PC-3 (cell line): ENCODE data around the gene H3-3A. TPM values are rescaled to one million over a fixed set of nuclear protein-coding genes. Genes with fewer than 3 reads are reported as not detected.

Experiments used
- ATAC-seq: fragments of 200-7000 bp; cut with Tn5 transposase; 2 replicates; pipeline ENCODE4 v1.9.1; 2020; ENCODE audit warnings: mild to moderate bottlenecking, moderate library complexity
- BruUV-seq: library from RNA; stranded (reverse); fragments of 400-500 nt; replicated peaks from 2 replicates; lab custom pipeline; 2021; lab: Mats Ljungman, UMichigan
- CTCF ChIA-PET: fragments of 300-600 bp; sonication (Branson Sonifier 250); formaldehyde crosslinking; loops from one replicate; lab custom pipeline; 2022; ENCODE audit warnings: antibody characterized with exemption; lab: Charles Lee
- POLR2A ChIA-PET: fragments of 300-600 bp; sonication (Branson Sonifier 250); formaldehyde crosslinking; loops from one replicate; lab custom pipeline; 2022; ENCODE audit warnings: antibody characterized with exemption; ENCODE audit not compliant: unreplicated experiment; lab: Charles Lee
- DNase-seq: peaks from one replicate; pipeline ENCODE4 v3.0.0-alpha.2; 2015
- H2AFZ ChIP-seq: fragments of 300-600 bp; sonication (generic); 2 replicates; pipeline ENCODE4 v1.6.0; 2016; ENCODE audit warnings: antibody characterized with exemption, low read length
- H3F3A ChIP-seq: fragments of 300-600 bp; sonication (generic); one replicate; pipeline ENCODE4 v1.6.0; 2017; ENCODE audit warnings: antibody characterized with exemption, low read length, control low read depth, mild to moderate bottlenecking; ENCODE audit not compliant: unreplicated experiment
- H3K27ac ChIP-seq: fragments of 300-600 bp; sonication (generic); 2 replicates; pipeline ENCODE4 v1.5.1; 2016; ENCODE audit warnings: mild to moderate bottlenecking, low read length
- H3K27me3 ChIP-seq: fragments of 300-600 bp; sonication (generic); 2 replicates; pipeline ENCODE4 v1.6.1; 2016; ENCODE audit warnings: low read length, mixed read lengths
- H3K36me3 ChIP-seq: fragments of 300-600 bp; sonication (generic); 2 replicates; pipeline ENCODE4 v1.6.1; 2016; ENCODE audit warnings: low read depth, mixed run types, low read length, mixed read lengths
- H3K4me1 ChIP-seq: fragments of 300-600 bp; sonication (generic); 2 replicates; pipeline ENCODE4 v1.5.1; 2016; ENCODE audit warnings: low read length; ENCODE audit not compliant: insufficient read depth
- H3K4me2 ChIP-seq: fragments of 300-600 bp; sonication (generic); 2 replicates; pipeline ENCODE4 v1.6.0; 2016; ENCODE audit warnings: low read length
- H3K4me3 ChIP-seq: fragments of 300-600 bp; sonication (generic); 2 replicates; pipeline ENCODE4 v1.5.1; 2016; ENCODE audit warnings: mild to moderate bottlenecking, low read length, mixed read lengths
- H3K79me2 ChIP-seq: fragments of 300-600 bp; sonication (generic); 2 replicates; pipeline ENCODE4 v1.6.1; 2017; ENCODE audit warnings: low read length, mixed read lengths
- H3K9ac ChIP-seq: fragments of 300-600 bp; sonication (generic); 2 replicates; pipeline ENCODE4 v1.6.0; 2016; ENCODE audit warnings: mild to moderate bottlenecking, low read length
- H3K9me2 ChIP-seq: fragments of 300-600 bp; sonication (generic); replicated peaks from 2 replicates; pipeline ENCODE4 v1.6.1; 2016; ENCODE audit warnings: mixed run types, low read length, mixed read lengths
- H3K9me3 ChIP-seq: fragments of 300-600 bp; sonication (generic); 2 replicates; pipeline ENCODE4 v1.6.1; 2016; ENCODE audit warnings: low read length, mixed read lengths
- H4K20me1 ChIP-seq: fragments of 300-600 bp; sonication (generic); 2 replicates; pipeline ENCODE4 v1.6.1; 2016; ENCODE audit warnings: low read length, mixed read lengths
- CTCF ChIP-seq: fragments of 300-600 bp; sonication (generic); conservative IDR thresholded peaks from 2 replicates; pipeline ENCODE4 v1.5.1; 2017; ENCODE audit warnings: antibody characterized with exemption, low read depth, mild to moderate bottlenecking, low read length
- EZH2 ChIP-seq: fragments of 300-600 bp; sonication (generic); IDR thresholded peaks from one replicate; pipeline ENCODE4 v1.6.1; 2017; ENCODE audit warnings: antibody characterized with exemption, mild to moderate bottlenecking, low read length; ENCODE audit not compliant: unreplicated experiment
- EZH2phosphoT487 ChIP-seq: fragments of 300-600 bp; sonication (generic); IDR thresholded peaks from 2 replicates; pipeline ENCODE4 v1.6.1; 2018; ENCODE audit warnings: mild to moderate bottlenecking, antibody characterized with exemption, low read length, borderline replicate concordance
- intact Hi-C: fragments of 100-400 bp; cut with micrococcal nuclease; formaldehyde crosslinking; loops from 2 replicates; pipeline ENCODE4 v1.9.0; 2023
- total RNA-seq: library from RNA; depleted of rRNA; stranded (reverse); fragments of >200 nt; gene quantifications from 2 replicates; pipeline ENCODE4 v1.2.3, GENCODE V29; 2014

Gene H3-3A
- total RNA-seq, 1 experiment from 2014 or later: 273 TPM

DNA sequence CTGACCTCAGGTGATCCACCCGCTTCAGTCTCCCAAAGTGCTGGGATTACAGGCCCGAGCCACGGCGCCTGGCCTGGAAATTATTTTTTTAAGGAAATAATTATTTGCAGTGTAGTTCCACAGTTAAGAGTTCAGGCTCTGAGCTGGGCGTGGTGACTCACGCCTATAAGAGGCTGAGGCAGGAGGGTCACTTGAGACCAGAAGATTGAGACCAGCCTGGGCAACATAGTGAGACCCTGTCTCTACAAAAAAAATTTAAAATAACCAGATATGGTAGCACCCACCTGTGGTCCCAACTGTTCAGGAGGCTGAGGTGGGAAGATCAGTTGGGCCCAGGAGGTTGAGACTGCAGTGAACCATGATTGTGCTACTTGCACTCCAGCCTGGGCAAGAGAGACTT is 13.9 kb downstream of the H3-3A start:
- Histone ChIP-seq H3K27me3 (no peaks in the 10 kb centered on the region), H3K79me2 (no peaks in the 10 kb centered on the region), H3K9ac (no peak overlapping the region), H4K20me1 (no peaks in the 10 kb centered on the region), H2AFZ (no peak overlapping the region), H3K4me3 (no peak overlapping the region), H3K4me1 (no peaks in the 10 kb centered on the region), H3K27ac (no peak overlapping the region), H3K9me3 (no peaks in the 10 kb centered on the region), H3F3A (no peaks in the 10 kb centered on the region), H3K36me3 (peaks cover 11% of the 10 kb centered on the region), H3K9me2 (no peaks in the 10 kb centered on the region), H3K4me2 (no peak overlapping the region)
- no TSS peak for BruUV-seq
- CTCF ChIA-PET: interaction anchor here (2.8 kb wide), 1 partner anchor 12 kb away, joined by 12 read pairs; no protein-coding TSS in a partner anchor
- intact Hi-C loops: no loop called here
- POLR2A ChIA-PET: no interaction called here
- ATAC-seq: peak; percentile 34; the same call in 1 of the 2 replicates
- no peak for DNase-seq
- TF ChIP-seq EZH2phosphoT487: no peak

DNA sequence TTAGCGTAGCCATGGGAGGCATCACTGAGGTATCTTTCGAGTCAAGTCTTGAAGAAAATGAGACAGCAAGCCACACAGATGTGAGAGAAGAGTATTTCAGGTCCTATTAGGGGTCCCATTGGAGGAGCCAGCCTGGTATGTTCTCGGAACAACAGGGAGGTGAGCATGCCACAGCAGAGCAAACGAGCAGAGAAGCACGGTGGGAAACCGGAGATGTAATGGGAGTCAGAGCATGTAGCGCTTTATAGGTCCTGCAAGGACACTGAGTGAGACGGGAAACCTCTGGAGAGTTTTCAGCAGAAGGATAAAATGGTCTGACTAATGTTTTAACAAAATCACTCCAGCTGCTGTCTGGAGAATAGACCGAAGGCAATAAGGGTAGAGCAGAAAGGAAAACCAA is 15.9 kb downstream of the H3-3A start:
- Histone ChIP-seq H3F3A (no peaks in the 10 kb centered on the region), H3K4me1 (peaks cover 7% of the 10 kb centered on the region), H3K9me3 (no peaks in the 10 kb centered on the region), H3K4me3 (no peak overlapping the region), H3K27ac (no peak overlapping the region), H2AFZ (no peak overlapping the region), H3K79me2 (no peaks in the 10 kb centered on the region), H4K20me1 (no peaks in the 10 kb centered on the region), H3K9ac (no peak overlapping the region), H3K9me2 (no peaks in the 10 kb centered on the region), H3K4me2 (no peak overlapping the region), H3K36me3 (no peaks in the 10 kb centered on the region), H3K27me3 (no peaks in the 10 kb centered on the region)
- CTCF ChIA-PET: interaction anchor here (0.7 to 1.5 kb wide), 2 partner anchors 10 to 13 kb away, joined by 3 to 4 read pairs; no protein-coding TSS in a partner anchor
- POLR2A ChIA-PET: no interaction called here
- DNase-seq (no peak), ATAC-seq (no peak)
- intact Hi-C loops: no loop called here
- BruUV-seq: no TSS peak
- no peak for TF ChIP-seq EZH2phosphoT487
- TF ChIP-seq EZH2: no peak
- TF ChIP-seq CTCF: no peak

GRCh38 chr1:226082587-226082917 is 20.0 kb downstream of the H3-3A start:
- TF ChIP-seq EZH2 (no peak), CTCF (no peak), EZH2phosphoT487 (no peak)
- H3F3A ChIP-seq: no peaks in the 10 kb centered on the region
- DNase-seq (no peak), ATAC-seq (peak; percentile 1)
- H3K36me3 ChIP-seq: no peaks in the 10 kb centered on the region
- ChIA-PET POLR2A (interaction anchor here (0.5 kb wide), 1 partner anchor 150 kb away, joined by 3 read pairs; no protein-coding TSS in a partner anchor), CTCF (interaction anchor here (2.1 kb wide), 1 partner anchor 18 kb away, joined by 20 read pairs; no protein-coding TSS in a partner anchor)
- H2AFZ ChIP-seq: peak overlapping the region; percentile 99
- no peaks in the 10 kb centered on the region for H3K9me2 ChIP-seq
- BruUV-seq: no TSS peak
- peak overlapping the region; percentile 84 for H3K4me3 ChIP-seq
- H3K27me3 ChIP-seq: no peaks in the 10 kb centered on the region
- no peaks in the 10 kb centered on the region for H3K9me3 ChIP-seq
- intact Hi-C loops: loop anchor here (2.0 to 5.0 kb wide), 2 partner anchors 28 to 40 kb away; no protein-coding TSS in a partner anchor
- no peaks in the 10 kb centered on the region for H4K20me1 ChIP-seq
- H3K9ac ChIP-seq: peak overlapping the region; percentile 88
- peaks cover 10% of the 10 kb centered on the region for H3K4me1 ChIP-seq
- peak overlapping the region; percentile 58; the same call in 1 of the 2 replicates for H3K27ac ChIP-seq
- H3K4me2 ChIP-seq: peak overlapping the region; percentile 98
- H3K79me2 ChIP-seq: no peaks in the 10 kb centered on the region
